Tibial nerve (tissue), 4 donors: ENCODE data around the gene SMAD5. TPM values are rescaled to one million over a fixed set of nuclear protein-coding genes. Genes with fewer than 3 reads are reported as not detected.

ENCODE experiments used
- DNase-seq, 2 donors: peaks; one replicate each; pipeline ENCODE4 v3.0.0-alpha.2; 2019; ENCODE audit warnings: low spot score in 2 of 2
- H3K27ac ChIP-seq, 4 donors: fragments of 200-600 bp; sonication (generic) in 3 of 4; one replicate each; pipeline ENCODE4 v1.5.1; 2017 to 2019; ENCODE audit warnings: mild to moderate bottlenecking in 1 of 4
- H3K27me3 ChIP-seq, 2 donors: fragments of 200-600 bp; sonication (generic) in 1 of 2; one replicate each; pipeline versions ENCODE4 v1.5.1 to v1.6.0; 2017 to 2019
- H3K36me3 ChIP-seq, 3 donors: fragments of 200-600 bp; sonication (generic); one replicate each; pipeline ENCODE4 v1.5.1; 2018 to 2019
- H3K4me1 ChIP-seq, 4 donors: fragments of 200-600 bp; sonication (generic) in 3 of 4; one replicate each; pipeline ENCODE4 v1.5.1; 2017 to 2019
- H3K4me3 ChIP-seq, 4 donors: fragments of 200-600 bp; sonication (generic) in 3 of 4; one replicate each; pipeline ENCODE4 v1.5.1; 2017 to 2019; ENCODE audit warnings: mild to moderate bottlenecking in 1 of 4, moderate library complexity in 1 of 4
- H3K9me3 ChIP-seq, 4 donors: fragments of 200-600 bp; sonication (generic) in 3 of 4; one replicate each; pipeline ENCODE4 v1.5.1; 2017 to 2019
- CTCF ChIP-seq, 5 experiments: fragments of 200-600 bp in 3 of 5; fragments of 450-650 bp in 2 of 5; sonication (generic) in 3 of 5; IDR thresholded peaks; one replicate each; pipeline ENCODE4 v1.5.1; 2016 to 2019; ENCODE audit warnings: antibody characterized with exemption in 5 of 5, mild to moderate bottlenecking in 3 of 5, moderate library complexity in 2 of 5
- EP300 ChIP-seq, 2 donors: sonication (generic); formaldehyde crosslinking; IDR thresholded peaks; one replicate each; pipeline ENCODE4 v1.6.1; 2017; ENCODE audit warnings: antibody characterized with exemption in 2 of 2, mild to moderate bottlenecking in 1 of 2
- POLR2A ChIP-seq, 2 donors: fragments of 450-650 bp; IDR thresholded peaks; one replicate each; pipeline ENCODE4 v1.6.1; 2017; ENCODE audit warnings: antibody characterized with exemption in 2 of 2, mild to moderate bottlenecking in 2 of 2, moderate library complexity in 2 of 2
- WGBS, 2 donors: methylation state at CpG; one replicate each; pipeline ENCODE4 v1.1.5; 2018; 5-methylcytosine and 5-hydroxymethylcytosine counted together
- total RNA-seq, 4 donors: library from RNA; depleted of rRNA; stranded (reverse); fragments of >200 nt; gene quantifications; one replicate each; pipeline ENCODE4 v1.1.0, GENCODE V29; 2016

SMAD5 gene
- total RNA-seq, 4 donors from 2014 or later: 34.5 to 65.5 (median 54.3) TPM

DNA sequence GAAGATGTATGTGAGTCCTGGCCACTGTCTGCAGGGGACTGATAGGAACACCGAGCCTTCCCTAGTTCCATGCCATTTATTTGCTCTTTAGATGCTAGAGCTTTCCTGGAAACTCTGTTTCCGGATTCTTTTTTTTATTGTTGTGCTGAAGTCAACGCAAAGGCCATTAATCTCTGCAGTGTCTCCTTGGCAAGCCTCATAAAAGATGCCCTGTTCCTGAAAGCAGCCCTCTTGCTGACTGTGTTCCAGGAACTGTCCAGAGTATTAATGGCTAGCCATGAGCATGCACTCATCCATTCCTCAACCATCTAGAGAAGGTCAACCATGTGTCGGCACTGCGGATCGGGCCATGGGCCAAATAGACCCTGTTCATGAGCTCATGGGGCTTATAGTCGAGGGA lies 42.9 kb upstream of the SMAD5 start:
- TF ChIP-seq POLR2A (IDR thresholded peaks at IDR 0.05) (no peak), EP300 (IDR thresholded peaks at IDR 0.05) (no peak), CTCF (IDR thresholded peaks at IDR 0.05) (no peak)
- no peaks in the 10 kb centered on the region for H3K9me3 ChIP-seq
- DNase-seq: no peak
- WGBS, 2 donors: 45 to 52% methylated on average over 7 of the region's 7 CpGs
- H3K27me3 ChIP-seq: no peaks in the 10 kb centered on the region
- H3K27ac ChIP-seq: no peak overlapping the region
- peaks cover 0 to 10% (median 6%) of the 10 kb centered on the region in 4 donors for H3K4me1 ChIP-seq
- no peak overlapping the region for H3K4me3 ChIP-seq
- no peaks in the 10 kb centered on the region for H3K36me3 ChIP-seq

DNA sequence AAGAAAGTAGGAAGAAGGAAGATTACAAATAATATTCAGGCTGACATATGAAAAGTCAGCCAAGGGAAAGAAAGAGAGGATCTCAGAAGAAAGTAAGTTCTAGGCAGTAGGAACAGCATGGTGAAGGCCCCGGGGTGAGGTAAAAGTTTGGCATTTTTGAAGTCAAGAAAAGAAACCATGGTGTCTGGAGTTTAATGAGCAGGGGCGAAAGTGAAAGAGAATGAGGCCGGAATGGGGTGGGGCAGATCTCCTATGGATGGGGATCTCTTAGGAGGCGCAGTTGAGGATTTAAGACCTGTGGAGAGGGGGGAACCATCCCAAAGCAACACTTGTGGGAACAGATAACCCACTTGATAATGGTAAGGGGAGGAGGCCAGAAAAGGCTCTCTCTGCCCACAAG lies 42.3 kb upstream of the SMAD5 start:
- H3K9me3 ChIP-seq: no peaks in the 10 kb centered on the region
- peaks cover 0 to 10% (median 6%) of the 10 kb centered on the region in 4 donors for H3K4me1 ChIP-seq
- no peaks in the 10 kb centered on the region for H3K36me3 ChIP-seq
- no peak overlapping the region for H3K27ac ChIP-seq
- no peak overlapping the region for H3K4me3 ChIP-seq
- no peaks in the 10 kb centered on the region for H3K27me3 ChIP-seq
- DNase-seq: no peak
- TF ChIP-seq POLR2A (IDR thresholded peaks at IDR 0.05): no peak
- TF ChIP-seq EP300 (IDR thresholded peaks at IDR 0.05): no peak
- TF ChIP-seq CTCF (IDR thresholded peaks at IDR 0.05): no peak
- 90 to 95% methylated on average over 4 of the region's 4 CpGs for whole genome bisulfite sequencing, 2 donors

GRCh38 chr5:136094189-136094912 lies 38.3 kb upstream of the SMAD5 start:
- H3K36me3 ChIP-seq: no peaks in the 10 kb centered on the region
- 66 to 76% methylated on average over 3 of the region's 3 CpGs for WGBS, 2 donors
- no peak overlapping the region for H3K27ac ChIP-seq
- DNase-seq: no peak
- no peak for TF ChIP-seq EP300 (IDR thresholded peaks at IDR 0.05)
- TF ChIP-seq CTCF (IDR thresholded peaks at IDR 0.05): no peak
- TF ChIP-seq POLR2A (IDR thresholded peaks at IDR 0.05): no peak
- no peaks in the 10 kb centered on the region for H3K9me3 ChIP-seq
- H3K4me3 ChIP-seq: no peak overlapping the region
- peaks cover 0 to 3% (median 0%) of the 10 kb centered on the region in 4 donors for H3K4me1 ChIP-seq
- H3K27me3 ChIP-seq: no peaks in the 10 kb centered on the region

- Histone ChIP-seq H3K4me3 (no peak overlapping the region), H3K27me3 (no peaks in the 10 kb centered on the region), H3K36me3 (no peaks in the 10 kb centered on the region), H3K9me3 (no peaks in the 10 kb centered on the region), H3K27ac (no peak overlapping the region), H3K4me1 (peaks cover 0 to 3% (median 0%) of the 10 kb centered on the region in 4 donors)
- 70 to 87% methylated on average over 8 of the region's 8 CpGs for WGBS, 2 donors
- no peak for TF ChIP-seq CTCF (IDR thresholded peaks at IDR 0.05)
- no peak for TF ChIP-seq EP300 (IDR thresholded peaks at IDR 0.05)
- TF ChIP-seq POLR2A (IDR thresholded peaks at IDR 0.05): no peak
- no peak for DNase-seq
Observed at GRCh38 chr5:136094913-136095641, 37.6 kb upstream of the SMAD5 start.

GRCh38 chr5:136098176-136098575 lies 34.5 kb upstream of the SMAD5 start:
- peaks cover 0 to 3% (median 0%) of the 10 kb centered on the region in 4 donors for H3K4me1 ChIP-seq
- H3K4me3 ChIP-seq: no peak overlapping the region

More at GRCh38 chr5:136098176-136098575, 34.5 kb upstream of the SMAD5 start:
- TF ChIP-seq EP300 (IDR thresholded peaks at IDR 0.05) (no peak), CTCF (IDR thresholded peaks at IDR 0.05) (no peak), POLR2A (IDR thresholded peaks at IDR 0.05) (no peak)
- Histone ChIP-seq H3K27me3 (no peaks in the 10 kb centered on the region), H3K36me3 (no peaks in the 10 kb centered on the region), H3K9me3 (no peaks in the 10 kb centered on the region), H3K27ac (no peak overlapping the region)
- no peak for DNase-seq
- WGBS, 2 donors: 67 to 70% methylated on average over 4 of the region's 4 CpGs
